IMR-90 (cell line): Measurements from ENCODE around the gene GLIS1. TPM values are rescaled to one million over a fixed set of nuclear protein-coding genes. Genes with fewer than 3 reads are reported as not detected.

Experiments used
- ATAC-seq: fragments of 200-7000 bp; cut with Tn5 transposase; 2 replicates; pipeline ENCODE4 v1.9.1; 2020; ENCODE audit warnings: low read depth, mild to moderate bottlenecking, moderate library complexity
- BruUV-seq: library from RNA; stranded (reverse); fragments of 400-500 nt; replicated peaks from 2 replicates; lab custom pipeline; 2021; lab: Mats Ljungman, UMichigan
- CTCF ChIA-PET: fragments of 300-600 bp; formaldehyde crosslinking; extraction: SDS; loops from one replicate; lab custom pipeline; 2021; ENCODE audit warnings: antibody characterized with exemption; lab: Yijun Ruan, JAX
- POLR2A ChIA-PET: fragments of 300-600 bp; sonication (Branson Sonifier 250); formaldehyde crosslinking; loops from one replicate; lab custom pipeline; 2022; ENCODE audit warnings: antibody characterized with exemption; ENCODE audit not compliant: unreplicated experiment; lab: Charles Lee
- DNase-seq: peaks from one replicate; pipeline ENCODE4 v3.0.0; 2013
- H2AFZ ChIP-seq: replicated peaks from 2 replicates; pipeline ENCODE3; 2013; ENCODE audit warnings: low read length, mild to moderate bottlenecking; ENCODE audit not compliant: poor library complexity
- H2AK5ac ChIP-seq: 2 replicates; pipeline ENCODE4 v1.6.1; 2013; ENCODE audit warnings: low read depth, low read length, inconsistent platforms
- H2AK9ac ChIP-seq: replicated peaks from 2 replicates; pipeline ENCODE3; 2013; ENCODE audit warnings: mild to moderate bottlenecking, low read depth, low read length, moderate library complexity; ENCODE audit not compliant: poor library complexity
- H2BK120ac ChIP-seq: 2 replicates; pipeline ENCODE4 v1.6.1; 2013; ENCODE audit warnings: low read depth, low read length, inconsistent platforms
- H2BK15ac ChIP-seq: 3 replicates; pipeline ENCODE4 v1.6.1; 2013; ENCODE audit warnings: low read depth, low read length, inconsistent platforms
- H2BK20ac ChIP-seq: 2 replicates; pipeline ENCODE4 v1.6.1; 2013; ENCODE audit warnings: low read depth, mild to moderate bottlenecking, inconsistent platforms, low read length, moderate library complexity
- H2BK5ac ChIP-seq: 2 replicates; pipeline ENCODE4 v1.6.1; 2013; ENCODE audit warnings: mild to moderate bottlenecking, low read depth, low read length, inconsistent platforms; ENCODE audit not compliant: poor library complexity, severe bottlenecking
- H3K14ac ChIP-seq: replicated peaks from 2 replicates; pipeline ENCODE4 v1.6.1; 2013; ENCODE audit warnings: low read depth, low read length, inconsistent platforms
- H3K18ac ChIP-seq: 2 replicates; pipeline ENCODE4 v1.6.1; 2013; ENCODE audit warnings: low read depth, low read length, control low read depth
- H3K23ac ChIP-seq: 2 replicates; pipeline ENCODE4 v1.6.1; 2013; ENCODE audit warnings: low read depth, low read length, inconsistent platforms
- H3K27ac ChIP-seq: 2 replicates; pipeline ENCODE4 v1.5.1; 2013; ENCODE audit warnings: mild to moderate bottlenecking, control low read depth, low read length; ENCODE audit not compliant: insufficient read depth
- H3K27me3 ChIP-seq: 2 replicates; pipeline ENCODE4 v1.6.1; 2013; ENCODE audit warnings: low read length; ENCODE audit not compliant: control insufficient read depth, insufficient read depth
- H3K36me3 ChIP-seq: 2 replicates; pipeline ENCODE4 v1.6.1; 2013; ENCODE audit warnings: low read length, mixed read lengths; ENCODE audit not compliant: control insufficient read depth, insufficient read depth
- H3K4ac ChIP-seq: 2 replicates; pipeline ENCODE4 v1.6.1; 2013; ENCODE audit warnings: low read depth, low read length, inconsistent platforms
- H3K4me1 ChIP-seq: 2 replicates; pipeline ENCODE4 v1.6.1; 2013; ENCODE audit warnings: low read length, mixed read lengths; ENCODE audit not compliant: control insufficient read depth, insufficient read depth
- H3K4me2 ChIP-seq: 2 replicates; pipeline ENCODE4 v1.6.1; 2013; ENCODE audit warnings: low read depth, mild to moderate bottlenecking, control low read depth, low read length, moderate library complexity
- H3K4me3 ChIP-seq: 2 replicates; pipeline ENCODE4 v1.5.1; 2013; ENCODE audit warnings: low read depth, mild to moderate bottlenecking, control low read depth, low read length, moderate library complexity; ENCODE audit not compliant: insufficient read depth
- H3K56ac ChIP-seq: 2 replicates; pipeline ENCODE4 v1.6.1; 2013; ENCODE audit warnings: low read length, inconsistent platforms; ENCODE audit not compliant: insufficient read depth; ENCODE audit errors: extremely low read depth
- H3K79me1 ChIP-seq, 2 experiments: 2 replicates each; pipeline ENCODE4 v1.6.1; 2013; ENCODE audit warnings: low read length in 2 of 2, inconsistent platforms in 1 of 2, low read depth in 1 of 2
- H3K9ac ChIP-seq: 2 replicates; pipeline ENCODE4 v1.6.1; 2013; ENCODE audit warnings: low read depth, low read length, control low read depth
- H3K9me1 ChIP-seq: 2 replicates; pipeline ENCODE4 v1.6.1; 2013; ENCODE audit warnings: low read length, inconsistent platforms; ENCODE audit not compliant: insufficient read depth
- H3K9me3 ChIP-seq: 2 replicates; pipeline ENCODE4 v1.6.1; 2013; ENCODE audit warnings: low read length; ENCODE audit not compliant: control insufficient read depth, insufficient read depth
- H4K20me1 ChIP-seq: 2 replicates; pipeline ENCODE4 v1.6.1; 2013; ENCODE audit warnings: low read length, inconsistent platforms; ENCODE audit not compliant: insufficient read depth
- H4K5ac ChIP-seq: 2 replicates; pipeline ENCODE4 v1.6.1; 2013; ENCODE audit warnings: mild to moderate bottlenecking, low read depth, low read length, control low read depth
- H4K8ac ChIP-seq, 2 experiments: 2 replicates each; pipeline ENCODE4 v1.6.1; 2013; ENCODE audit warnings: low read depth in 2 of 2, low read length in 2 of 2, control low read depth in 1 of 2, inconsistent platforms in 1 of 2
- H4K91ac ChIP-seq: 2 replicates; pipeline ENCODE4 v1.6.1; 2013; ENCODE audit warnings: low read depth, low read length, inconsistent platforms; ENCODE audit not compliant: insufficient read depth
- BHLHE40 ChIP-seq: fragments of 150-350 bp; IDR thresholded peaks from 2 replicates; pipeline ENCODE4 v1.6.1; 2016; ENCODE audit warnings: mild to moderate bottlenecking, low read depth, low read length
- CEBPB ChIP-seq: IDR thresholded peaks from 2 replicates; pipeline ENCODE4 v1.6.1; 2012; ENCODE audit warnings: low read depth, low read length, improper control_type of control experiment
- CHD1 ChIP-seq: IDR thresholded peaks from 2 replicates; pipeline ENCODE4 v1.6.1; 2012; ENCODE audit warnings: low read depth, low read length, improper control_type of control experiment
- CTCF ChIP-seq: conservative IDR thresholded peaks from 2 replicates; pipeline ENCODE4 v1.5.1; 2012; ENCODE audit warnings: mild to moderate bottlenecking, low read depth, low read length, improper control_type of control experiment
- FOS ChIP-seq: fragments of 150-350 bp; IDR thresholded peaks from 2 replicates; pipeline ENCODE4 v1.6.1; 2016; ENCODE audit warnings: low read depth, low read length
- MAFK ChIP-seq: IDR thresholded peaks from 2 replicates; pipeline ENCODE4 v1.6.1; 2012; ENCODE audit warnings: low read depth, low read length, improper control_type of control experiment
- MAZ ChIP-seq: IDR thresholded peaks from 2 replicates; pipeline ENCODE4 v1.6.1; 2012; ENCODE audit warnings: low read depth, mild to moderate bottlenecking, low read length, improper control_type of control experiment, moderate library complexity, borderline replicate concordance
- MXI1 ChIP-seq: IDR thresholded peaks from 2 replicates; pipeline ENCODE4 v1.6.1; 2012; ENCODE audit warnings: low read depth, mild to moderate bottlenecking, low read length, moderate library complexity, borderline replicate concordance
- NFE2L2 ChIP-seq: fragments of 150-350 bp; IDR thresholded peaks from 2 replicates; pipeline ENCODE4 v1.6.1; 2016; ENCODE audit warnings: low read depth, mild to moderate bottlenecking, low read length
- RAD21 ChIP-seq: IDR thresholded peaks from 2 replicates; pipeline ENCODE4 v1.6.1; 2012; ENCODE audit warnings: low read length, improper control_type of control experiment
- RCOR1 ChIP-seq: IDR thresholded peaks from 2 replicates; pipeline ENCODE4 v1.6.1; 2012; ENCODE audit warnings: mild to moderate bottlenecking, low read length, improper control_type of control experiment; ENCODE audit not compliant: insufficient replicate concordance
- USF2 ChIP-seq: fragments of 150-350 bp; IDR thresholded peaks from 2 replicates; pipeline ENCODE4 v1.6.1; 2017; ENCODE audit warnings: mild to moderate bottlenecking, antibody characterized with exemption, low read length, low read depth
- WGBS, 2 experiments: methylation state at CpG; one replicate each; pipeline versions ENCODE4 v1.1.5 to v1.1.7; 2013; ENCODE audit warnings: missing lambda C conversion rate in 2 of 2; ENCODE audit not compliant: insufficient read length in 1 of 2; ENCODE audit errors: extremely low coverage in 2 of 2; 5-methylcytosine and 5-hydroxymethylcytosine counted together
- dilution Hi-C: fragments of 300-500 bp; cut with HindIII; formaldehyde crosslinking; loops from one replicate; pipeline ENCODE4 v1.14.3; 2018; ENCODE audit warnings: low sequenced_read_pairs; ENCODE audit not compliant: unreplicated experiment
- in situ Hi-C: fragments of 300-500 bp; cut with MboI; formaldehyde crosslinking; loops from 3 replicates; pipeline ENCODE4 v1.14.3; 2019; ENCODE audit warnings: low sequenced_read_pairs, inconsistent platforms, mixed read lengths
- intact Hi-C: fragments of 100-400 bp; cut with micrococcal nuclease; formaldehyde crosslinking; loops from 2 replicates; pipeline ENCODE4 v1.10.0; 2022
- polyA plus RNA-seq, 3 experiments: library from polyadenylated mRNA; depleted of rRNA; stranded (reverse); fragments of >200 nt; gene quantifications; 2 replicates each; pipeline ENCODE4 v1.2.3, GENCODE V29; 2012; ENCODE audit warnings: low replicate concordance in 1 of 3
- total RNA-seq: library from RNA; depleted of rRNA; stranded (reverse); fragments of >200 nt; gene quantifications from 2 replicates; pipeline ENCODE4 v1.2.3, GENCODE V29; 2012

GLIS1 gene
- total and polyA plus RNA-seq, 2 of the 4 experiments (the other 2 are of a cell fraction): 0.18 to 2.3 TPM

- TF ChIP-seq USF2: no peak
- TF ChIP-seq MAFK: no peak
Observed at GRCh38 chr1:53511933-53512806, 226.8 kb downstream of the GLIS1 start (continued).

- Histone ChIP-seq H3K9ac (no peak overlapping the region), H3K27me3 (no peaks in the 10 kb centered on the region), H4K91ac (no peak overlapping the region), H3K79me1 (no peaks in the 10 kb centered on the region), H2BK120ac (no peak overlapping the region), H2BK5ac (no peak overlapping the region), H2BK20ac (no peak overlapping the region), H3K56ac (no peak overlapping the region), H3K9me1 (no peaks in the 10 kb centered on the region), H3K18ac (no peak overlapping the region), H3K4me1 (peaks cover 5% of the 10 kb centered on the region), H3K4me3 (no peak overlapping the region), H3K23ac (no peak overlapping the region), H2BK15ac (no peak overlapping the region), H3K4me2 (no peak overlapping the region), H2AFZ (no peak overlapping the region), H3K14ac (no peak overlapping the region), H3K9me3 (no peaks in the 10 kb centered on the region), H3K27ac (no peak overlapping the region), H2AK9ac (no peak overlapping the region), H2AK5ac (no peak overlapping the region), H4K20me1 (no peaks in the 10 kb centered on the region), H3K36me3 (peaks cover 1% of the 10 kb centered on the region; the same call in 1 of the 2 replicates), H4K8ac (no peak overlapping the region), H4K5ac (no peak overlapping the region), H3K4ac (no peak overlapping the region)
- dilution Hi-C loops (no loop called here), intact Hi-C loops (no loop called here), in situ Hi-C loops (no loop called here)
- 46% methylated on average over 3 of the region's 13 CpGs; no CpG with 5 or more reads in 1 of the 2 experiments for WGBS, 2 experiments
- ChIA-PET POLR2A (no interaction called here), CTCF (no interaction called here)
- no peak for ATAC-seq
- DNase-seq: no peak
- BruUV-seq: no TSS peak
- TF ChIP-seq RCOR1: no peak
- no peak for TF ChIP-seq MXI1
- TF ChIP-seq FOS: no peak
- TF ChIP-seq CTCF: no peak
- TF ChIP-seq CEBPB: no peak
- TF ChIP-seq RAD21: no peak
- TF ChIP-seq USF2: no peak
- no peak for TF ChIP-seq NFE2L2
- TF ChIP-seq MAZ: no peak
- no peak for TF ChIP-seq CHD1
- no peak for TF ChIP-seq BHLHE40
Observed at GRCh38 chr1:53511323-53511932, 227.5 kb downstream of the GLIS1 start.
